Effector memory CD8-positive, alpha-beta T cell (primary cell): ENCODE measurements around the gene ADSS2.
"Not testable (repeated sequence)": the region's sequence is repeated elsewhere in the genome, so short reads cannot be mapped to it uniquely, and the experiment has no call there.

ENCODE experiments used
- ATAC-seq: fragments of 150-1000 bp; cut with Tn5 transposase; replicated peaks from 2 replicates; pipeline ENCODE4 v1.10.0; 2021; ENCODE audit warnings: mild to moderate bottlenecking, moderate library complexity
- DNase-seq, 3 experiments: peaks; one replicate each; pipeline ENCODE4 v3.0.0; 2021
- H3K27ac Mint-ChIP-seq, 2 donors: one replicate each; pipeline ENCODE4 v1.8.0; 2022; ENCODE audit warnings: mild to moderate bottlenecking in 2 of 2, mixed read lengths in 2 of 2, moderate library complexity in 2 of 2
- H3K27me3 Mint-ChIP-seq, 2 donors: one replicate each; pipeline ENCODE4 v1.8.0; 2022; ENCODE audit warnings: mixed read lengths in 2 of 2
- H3K36me3 Mint-ChIP-seq: one replicate; pipeline ENCODE4 v1.8.0; 2022; ENCODE audit warnings: mild to moderate bottlenecking, moderate library complexity, mixed read lengths; ENCODE audit not compliant: insufficient read depth
- H3K4me1 Mint-ChIP-seq, 2 donors: one replicate each; pipeline ENCODE4 v1.8.0; 2022; ENCODE audit warnings: low read depth in 2 of 2, mixed read lengths in 2 of 2
- H3K4me3 Mint-ChIP-seq, 2 donors: one replicate each; pipeline ENCODE4 v1.8.0; 2022; ENCODE audit warnings: mild to moderate bottlenecking in 2 of 2, mixed read lengths in 2 of 2, moderate library complexity in 2 of 2
- H3K9me3 Mint-ChIP-seq, 2 donors: one replicate each; pipeline ENCODE4 v1.8.0; 2022; ENCODE audit warnings: mixed read lengths in 2 of 2

The ADSS2 gene

DNA sequence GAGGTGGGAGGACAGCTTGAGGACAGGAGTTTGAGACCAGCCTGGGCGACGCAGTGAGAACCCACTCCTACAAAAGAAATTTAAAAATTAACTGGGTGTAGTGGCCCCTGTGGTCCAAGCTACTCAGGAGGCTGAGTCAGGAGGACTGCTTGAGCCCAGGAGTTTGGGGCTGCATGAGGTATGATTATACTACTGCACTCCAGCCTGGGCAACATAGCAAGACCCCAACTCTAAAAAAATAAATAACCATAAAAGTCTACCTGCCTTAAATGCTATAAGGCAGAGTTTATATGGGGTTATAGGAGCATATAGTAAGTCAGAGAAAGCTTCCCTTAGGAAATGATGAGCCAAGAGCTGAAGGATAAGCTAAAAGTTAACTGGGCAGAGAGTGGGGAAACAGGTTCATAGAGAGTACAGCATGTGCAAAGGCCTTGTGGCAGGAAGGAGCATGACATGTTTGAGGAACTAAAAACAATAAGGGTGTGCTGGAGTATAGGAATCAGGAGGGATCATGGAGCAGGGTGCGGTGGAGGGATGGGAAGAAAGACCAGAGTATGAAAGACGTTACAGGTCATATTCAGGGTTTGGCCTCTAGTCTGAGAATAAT is 68.3 kb downstream of the ADSS2 start:
- H3K27me3 Mint-ChIP-seq: no peaks in the 10 kb centered on the region
- no peak for ATAC-seq
- no peak overlapping the region for H3K27ac Mint-ChIP-seq
- H3K36me3 Mint-ChIP-seq: peaks cover 4% of the 10 kb centered on the region
- no peak overlapping the region for H3K4me3 Mint-ChIP-seq
- H3K4me1 Mint-ChIP-seq: no peaks in the 10 kb centered on the region
- H3K9me3 Mint-ChIP-seq: no peaks in the 10 kb centered on the region
- no peak for DNase-seq

DNA sequence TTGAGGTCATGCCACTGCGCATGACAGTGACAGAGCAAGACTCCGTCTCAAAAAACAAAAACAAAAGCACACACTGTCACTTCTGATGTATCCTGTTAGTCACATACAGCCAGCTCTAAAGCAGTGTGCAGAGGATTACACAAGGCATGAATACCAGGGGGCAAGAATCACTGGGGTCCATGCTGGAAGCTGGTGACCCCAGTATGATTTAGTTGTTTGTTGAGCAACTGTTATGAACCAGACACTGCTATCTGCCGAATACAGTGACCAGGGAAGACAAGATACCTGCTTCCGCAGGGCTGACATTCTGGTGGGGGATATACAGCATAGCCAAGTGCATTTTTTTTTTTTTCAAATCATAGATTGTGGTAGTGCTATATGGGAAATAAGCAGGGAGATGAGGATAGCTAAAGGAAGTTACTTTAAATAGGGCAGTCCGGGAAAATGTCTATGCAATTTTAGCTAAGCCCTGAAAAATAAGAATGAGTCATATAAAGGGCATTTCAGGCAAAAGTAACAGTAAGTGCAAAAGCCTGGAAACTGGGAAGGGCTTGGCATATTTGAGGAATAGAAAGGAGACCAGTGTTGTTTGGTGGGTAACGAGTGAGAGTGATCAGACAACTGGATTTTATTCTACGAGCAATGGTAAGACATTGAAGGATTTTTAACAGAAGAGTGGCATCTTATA is 69.7 kb downstream of the ADSS2 start:
- Mint-ChIP-seq H3K36me3 (peaks cover 4% of the 10 kb centered on the region), H3K27me3 (no peaks in the 10 kb centered on the region), H3K4me1 (no peaks in the 10 kb centered on the region), H3K27ac (no peak overlapping the region), H3K9me3 (no peaks in the 10 kb centered on the region), H3K4me3 (no peak overlapping the region)
- DNase-seq (no peak), ATAC-seq (no peak)

DNA sequence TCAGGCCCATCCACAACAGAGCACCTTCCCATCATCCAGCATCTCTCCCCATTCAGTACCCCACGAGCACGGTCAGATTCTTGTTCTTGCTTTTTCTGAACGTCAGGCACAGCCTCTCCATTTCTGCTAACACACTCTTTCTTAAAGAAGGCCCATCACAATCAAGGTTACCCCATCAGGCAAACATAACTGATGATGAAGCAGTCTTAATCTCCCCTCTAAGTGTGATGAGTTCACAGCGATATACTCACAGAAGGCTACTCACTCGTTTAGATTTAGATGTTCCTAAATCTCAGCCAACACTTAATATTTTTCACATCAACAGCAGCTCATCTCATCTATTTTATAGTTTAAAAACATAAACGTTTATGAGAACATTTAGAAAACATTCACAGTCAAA is 75.6 kb downstream of the ADSS2 start:
- peaks cover 0 to 5% of the 10 kb centered on the region in 2 donors for H3K4me1 Mint-ChIP-seq
- H3K27ac Mint-ChIP-seq: no peak overlapping the region
- no peak overlapping the region for H3K4me3 Mint-ChIP-seq
- H3K9me3 Mint-ChIP-seq: no peaks in the 10 kb centered on the region
- ATAC-seq (no peak), DNase-seq (no peak)
- H3K27me3 Mint-ChIP-seq: no peaks in the 10 kb centered on the region
- no peaks in the 10 kb centered on the region for H3K36me3 Mint-ChIP-seq

DNA sequence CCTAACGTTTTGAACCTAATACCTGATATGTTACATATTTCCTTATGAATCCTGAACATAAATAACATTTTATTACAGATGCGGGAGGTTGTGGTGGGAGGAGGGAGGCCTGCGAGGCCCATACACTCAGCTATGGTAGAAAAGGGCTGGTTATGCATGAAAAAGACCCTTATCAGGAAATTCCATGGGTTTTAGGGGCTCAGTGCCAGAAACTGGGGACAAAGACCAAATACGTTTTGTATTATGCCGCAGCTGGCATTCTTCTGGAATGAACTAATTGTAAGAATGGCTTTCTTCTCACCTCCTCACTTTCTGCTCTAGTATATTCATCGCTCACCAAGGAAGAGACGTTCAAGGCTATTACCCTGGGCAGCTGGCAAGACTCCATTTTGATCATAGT is 76.7 kb downstream of the ADSS2 start:
- H3K36me3 Mint-ChIP-seq: no peaks in the 10 kb centered on the region
- DNase-seq (no peak), ATAC-seq (no peak)
- H3K9me3 Mint-ChIP-seq: no peaks in the 10 kb centered on the region
- peaks cover 0 to 5% of the 10 kb centered on the region in 2 donors for H3K4me1 Mint-ChIP-seq
- H3K27me3 Mint-ChIP-seq: no peaks in the 10 kb centered on the region
- H3K27ac Mint-ChIP-seq: no peak overlapping the region
- no peak overlapping the region for H3K4me3 Mint-ChIP-seq

GRCh38 chr1:244374484-244374883 is 77.2 kb downstream of the ADSS2 start:
- not testable (repeated sequence) for DNase-seq, H3K27ac Mint-ChIP-seq, H3K9me3 Mint-ChIP-seq, ATAC-seq, H3K4me1 Mint-ChIP-seq, H3K4me3 Mint-ChIP-seq, H3K27me3 Mint-ChIP-seq, H3K36me3 Mint-ChIP-seq

DNA sequence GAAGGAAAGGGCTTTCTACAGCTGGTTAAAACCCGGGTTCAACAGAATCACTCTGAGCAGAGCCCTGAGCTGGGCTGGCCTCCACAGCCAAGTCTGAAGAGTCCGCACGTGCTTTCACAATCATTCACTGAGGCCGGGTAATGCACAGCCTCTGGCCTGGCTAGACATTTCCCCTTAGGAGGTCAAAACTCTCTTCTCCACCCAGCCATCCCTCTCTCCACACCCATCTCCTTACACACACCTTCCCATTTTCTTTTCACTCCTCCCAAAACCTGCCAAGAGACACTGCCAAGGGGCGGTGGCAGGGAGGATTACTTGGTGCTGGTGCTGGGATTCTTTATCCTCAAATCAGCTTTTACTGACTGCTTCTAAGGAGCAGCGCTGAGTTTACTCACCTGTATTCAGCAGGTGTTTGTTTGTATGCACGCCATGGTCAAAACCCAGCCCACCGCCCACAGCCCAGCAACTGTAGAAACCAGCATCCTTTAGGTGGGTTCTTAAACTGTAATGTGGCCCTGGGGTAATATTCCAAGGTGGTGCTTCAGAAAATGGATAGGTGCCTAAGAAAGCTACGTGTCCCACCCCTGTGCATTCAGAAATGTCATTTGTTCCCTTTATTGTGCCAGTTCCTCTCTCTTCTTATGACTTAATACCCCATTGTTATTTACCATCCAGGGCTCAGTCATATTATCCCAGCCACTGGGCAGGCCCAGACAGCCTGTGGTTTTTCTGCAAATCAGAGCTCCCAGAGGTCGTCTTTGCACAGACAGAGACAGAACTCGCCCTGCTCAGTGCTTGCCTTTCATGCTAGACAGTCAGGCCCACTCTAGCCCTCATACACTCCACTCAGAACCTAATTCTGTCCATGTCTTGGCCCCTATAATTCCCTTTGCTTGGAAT is 80.2 kb downstream of the ADSS2 start:
- H3K9me3 Mint-ChIP-seq: no peaks in the 10 kb centered on the region
- ATAC-seq (no peak), DNase-seq (no peak)
- H3K4me3 Mint-ChIP-seq: no peak overlapping the region
- no peaks in the 10 kb centered on the region for H3K27me3 Mint-ChIP-seq
- peak overlapping the region in 1 of 2 donors; percentile 35 for H3K27ac Mint-ChIP-seq
- peaks cover 0 to 7% of the 10 kb centered on the region in 2 donors for H3K4me1 Mint-ChIP-seq
- no peaks in the 10 kb centered on the region for H3K36me3 Mint-ChIP-seq

DNA sequence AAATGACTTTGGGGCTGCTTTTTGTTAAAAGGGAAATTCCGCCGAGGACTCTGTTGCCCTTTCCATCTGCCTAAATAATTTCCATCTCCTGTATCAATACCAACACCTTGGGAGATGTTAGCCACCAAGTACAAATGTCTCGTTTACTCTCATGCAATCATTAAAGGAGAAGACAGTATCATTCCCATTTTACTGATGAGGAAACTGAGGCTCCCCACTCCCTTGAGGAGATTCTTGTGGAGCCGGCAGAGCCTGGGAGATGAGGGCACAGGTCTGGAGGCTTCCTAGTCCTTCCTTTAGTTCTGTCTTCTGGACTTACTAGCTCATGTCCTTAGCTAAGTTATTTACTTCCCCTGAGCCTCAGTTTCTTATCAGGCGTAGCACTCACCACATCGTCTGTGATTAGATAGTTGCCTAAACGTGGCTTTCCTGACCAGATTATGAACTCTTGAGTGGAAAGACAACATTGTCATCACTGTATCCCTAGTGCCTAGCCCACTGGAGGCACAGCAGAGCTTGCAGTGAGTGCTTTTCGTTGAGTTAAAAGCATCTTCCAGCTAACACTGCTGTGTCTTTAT is 81.6 kb downstream of the ADSS2 start:
- ATAC-seq (no peak), DNase-seq (no peak)
- Mint-ChIP-seq H3K4me3 (no peak overlapping the region), H3K4me1 (peaks cover 0 to 7% of the 10 kb centered on the region in 2 donors), H3K36me3 (no peaks in the 10 kb centered on the region), H3K9me3 (no peaks in the 10 kb centered on the region), H3K27ac (no peak overlapping the region), H3K27me3 (no peaks in the 10 kb centered on the region)

DNA sequence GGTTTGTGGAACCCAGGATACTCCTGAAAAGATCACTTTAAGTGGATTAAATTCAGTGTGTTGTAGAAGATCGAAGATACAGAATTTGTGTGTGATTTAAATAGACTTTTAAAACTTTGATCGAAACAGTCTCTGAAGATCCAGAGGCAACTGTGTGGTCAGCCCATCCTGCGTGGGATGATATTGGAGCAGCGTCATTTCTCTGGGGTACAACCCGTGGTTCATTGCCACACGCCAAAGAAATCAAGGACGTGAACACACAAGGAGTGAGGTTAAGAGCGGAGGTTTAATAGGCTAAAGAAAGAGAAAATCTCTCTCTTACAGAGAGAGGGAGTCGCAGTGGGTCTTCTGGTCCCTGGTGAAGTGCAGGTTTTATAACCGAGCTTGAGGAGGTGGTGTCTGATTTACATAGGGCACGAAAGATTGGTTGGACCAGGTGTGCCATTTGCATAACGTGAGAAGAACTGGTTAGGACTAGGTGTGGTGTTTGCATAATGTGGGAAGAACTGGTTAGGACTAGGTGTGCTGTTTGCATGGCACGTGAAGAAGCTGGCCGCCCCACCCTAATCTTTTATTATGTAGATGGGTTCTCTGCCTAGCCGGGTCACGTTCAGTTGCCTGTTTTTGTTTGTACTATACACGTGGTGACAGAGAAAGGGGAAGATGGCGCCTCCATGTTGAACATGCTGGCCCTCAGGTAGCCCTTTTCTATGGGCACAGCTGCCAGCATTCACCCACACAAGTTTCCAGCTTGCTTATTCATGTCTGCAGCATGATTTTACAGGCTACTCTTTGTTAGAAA is 82.3 kb downstream of the ADSS2 start:
- H3K4me1 Mint-ChIP-seq: peaks cover 0 to 7% of the 10 kb centered on the region in 2 donors
- ATAC-seq (no peak), DNase-seq (no peak)
- no peaks in the 10 kb centered on the region for H3K36me3 Mint-ChIP-seq
- H3K27me3 Mint-ChIP-seq: no peaks in the 10 kb centered on the region
- H3K4me3 Mint-ChIP-seq: no peak overlapping the region
- no peaks in the 10 kb centered on the region for H3K9me3 Mint-ChIP-seq
- no peak overlapping the region for H3K27ac Mint-ChIP-seq

DNA sequence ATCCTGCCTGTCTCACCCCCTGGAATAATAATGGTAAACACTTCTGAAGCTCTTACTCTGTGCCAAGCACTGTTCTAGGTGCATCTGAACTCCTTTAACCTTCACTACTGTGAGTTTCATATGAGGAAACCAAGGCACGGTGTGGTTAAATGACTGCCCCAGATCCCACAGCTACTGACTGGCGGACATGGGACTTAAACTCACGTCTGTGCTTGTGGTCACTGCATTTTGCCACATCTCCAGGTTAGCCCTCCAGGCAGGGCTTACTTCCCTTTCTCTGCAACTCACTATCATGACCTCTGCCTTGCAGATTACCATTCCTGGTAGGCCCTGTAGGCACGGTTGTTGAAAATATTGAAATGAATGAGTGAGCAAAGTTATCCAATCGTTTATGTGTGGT is 83.4 kb downstream of the ADSS2 start:
- no peak for DNase-seq
- Mint-ChIP-seq H3K36me3 (no peaks in the 10 kb centered on the region), H3K27ac (no peak overlapping the region), H3K9me3 (no peaks in the 10 kb centered on the region), H3K27me3 (no peaks in the 10 kb centered on the region), H3K4me3 (no peak overlapping the region), H3K4me1 (peaks cover 0 to 7% of the 10 kb centered on the region in 2 donors)
- ATAC-seq: no peak

- Mint-ChIP-seq H3K27me3 (no peaks in the 10 kb centered on the region), H3K27ac (no peak overlapping the region), H3K36me3 (no peaks in the 10 kb centered on the region), H3K9me3 (no peaks in the 10 kb centered on the region), H3K4me1 (peaks cover 0 to 7% of the 10 kb centered on the region in 2 donors), H3K4me3 (no peak overlapping the region)
- ATAC-seq: no peak
- no peak for DNase-seq
Observed at GRCh38 chr1:244367399-244368114, 84.2 kb downstream of the ADSS2 start.

GRCh38 chr1:244365809-244366208 is 85.9 kb downstream of the ADSS2 start:
- Mint-ChIP-seq H3K36me3 (no peaks in the 10 kb centered on the region), H3K9me3 (no peaks in the 10 kb centered on the region), H3K4me1 (peaks cover 0 to 1% of the 10 kb centered on the region in 2 donors), H3K27me3 (no peaks in the 10 kb centered on the region), H3K4me3 (no peak overlapping the region), H3K27ac (no peak overlapping the region)
- DNase-seq (no peak), ATAC-seq (no peak)

GRCh38 chr1:244365262-244365661 is 86.4 kb downstream of the ADSS2 start:
- not testable (repeated sequence) for H3K27ac Mint-ChIP-seq, H3K27me3 Mint-ChIP-seq, DNase-seq, H3K9me3 Mint-ChIP-seq, H3K4me1 Mint-ChIP-seq, H3K4me3 Mint-ChIP-seq, H3K36me3 Mint-ChIP-seq, ATAC-seq
